ENCODE data around the gene TSPAN4.

Gene TSPAN4

DNA sequence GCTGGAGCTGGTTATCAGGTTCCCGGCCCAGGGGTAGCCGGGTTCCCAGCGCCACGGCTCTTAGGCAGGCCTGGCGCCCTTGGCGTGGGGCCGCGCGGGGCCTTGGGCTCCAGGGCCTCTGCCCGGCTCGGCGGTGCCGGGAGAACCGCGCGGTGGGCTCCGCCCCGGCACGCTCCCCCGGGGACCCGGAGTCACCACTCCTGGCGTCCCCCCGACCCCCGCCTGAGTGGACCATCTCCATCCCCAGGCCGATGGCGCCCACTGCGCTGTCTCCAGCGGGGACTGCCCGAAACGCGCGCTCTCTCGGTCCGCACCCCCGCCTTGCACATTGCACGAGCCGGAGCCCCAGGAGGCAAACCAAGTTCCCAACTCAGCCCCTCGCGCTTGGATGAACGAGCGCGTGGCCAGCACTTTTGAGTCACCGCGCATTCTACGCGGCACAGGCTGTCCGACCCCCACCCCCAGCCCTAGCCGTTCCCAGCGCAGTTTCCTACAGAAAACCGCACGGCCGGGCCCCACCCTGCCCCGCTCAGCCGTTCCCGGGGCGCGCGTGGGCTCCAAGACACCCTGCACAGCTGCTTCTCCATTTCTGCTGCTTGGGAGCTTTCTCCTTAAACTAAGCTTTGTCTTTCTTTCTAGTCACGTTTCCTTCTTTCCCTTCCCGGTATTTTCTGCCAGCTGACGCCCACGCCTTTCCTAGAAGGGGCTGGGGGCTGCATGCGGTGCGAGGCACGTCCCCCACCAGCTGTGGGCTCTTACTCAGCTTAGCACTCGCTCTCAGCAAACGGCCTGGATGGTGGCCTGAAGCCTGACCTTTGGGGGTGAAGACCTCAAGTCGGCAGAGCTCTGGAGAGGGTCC is 68.6 kb downstream of the TSPAN4 start:
- peak; percentile 6 for DNase-seq (ENCODE audit: low read depth)

DNA sequence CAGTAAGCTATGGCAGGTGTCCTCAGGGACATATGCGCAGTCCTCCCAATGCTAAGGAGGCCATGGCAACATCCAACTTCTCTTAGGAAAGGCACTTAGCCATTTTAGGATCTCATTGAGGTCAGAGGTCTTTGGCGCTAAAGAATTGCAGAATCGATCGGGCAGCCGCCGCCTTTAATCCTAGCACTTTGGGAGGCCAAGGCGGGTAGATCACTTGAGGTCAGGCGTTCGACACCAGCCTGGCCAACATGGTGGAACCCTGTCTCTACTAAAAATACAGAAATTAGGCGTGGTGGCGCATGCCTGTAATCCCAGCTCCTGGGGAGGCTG is 69.2 kb downstream of the TSPAN4 start:
- no peak for DNase-seq (ENCODE audit: low read depth)

GRCh38 chr11:912266-912665 is 69.6 kb downstream of the TSPAN4 start:
- no peak for DNase-seq (ENCODE audit: low read depth)

GRCh38 chr11:913043-913442 is 70.4 kb downstream of the TSPAN4 start:
- no peak for DNase-seq (ENCODE audit: low read depth)

DNA sequence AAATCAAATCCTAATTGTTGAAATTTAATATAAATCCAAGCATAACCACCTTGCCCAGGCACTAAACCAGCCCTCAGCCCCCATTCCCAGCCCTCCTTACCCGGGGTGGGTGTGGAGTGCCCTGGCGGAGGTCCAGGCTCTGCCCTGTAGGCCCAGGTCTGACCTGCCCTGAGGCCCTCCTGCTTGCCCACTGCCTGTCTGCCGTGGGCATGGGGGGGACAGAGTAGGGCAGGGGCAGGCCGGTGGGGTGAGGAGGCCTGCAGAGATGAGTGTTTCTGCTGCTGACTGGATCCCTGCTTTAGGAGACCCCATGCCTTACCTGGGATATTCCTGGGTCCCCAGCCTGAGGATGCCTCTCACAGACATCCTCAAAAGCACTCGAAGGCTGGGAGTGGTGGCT is 71.6 kb downstream of the TSPAN4 start:
- no peak for DNase-seq (ENCODE audit: low read depth)

- DNase-seq (ENCODE audit: low read depth): no peak
These were observed 72.3 kb downstream of the TSPAN4 start for GRCh38 chr11:914747-915501.
